Measurements from ENCODE around the gene OR1F1. TPM values are rescaled to one million over a fixed set of nuclear protein-coding genes. Genes with fewer than 3 reads are reported as not detected.

OR1F1 gene
- total RNA-seq, 2 experiments from 2014 or later: not detected

GRCh38 chr16:3144321-3144983 lies 43.6 kb upstream of the OR1F1 start:
- CTCF ChIA-PET: no interaction called here
- TF ChIP-seq CTCF (IDR thresholded peaks at IDR 0.05): no peak

GRCh38 chr16:3145151-3145550 lies 42.9 kb upstream of the OR1F1 start:
- POLR2A ChIA-PET: interaction anchor here (1.0 kb wide), 1 partner anchor 10 kb away, joined by 3 read pairs; the partner anchor contains the start of gene ZNF213
- no peak overlapping the region for H3K27ac Mint-ChIP-seq

More at GRCh38 chr16:3144321-3144983, 43.6 kb upstream of the OR1F1 start:
- Histone ChIP-seq H3K27me3 (ENCODE audit: control insufficient read depth in 1 of 2, insufficient read depth in 2 of 2, low read length in 2 of 2) (no peaks in the 10 kb centered on the region), H3K9me3 (ENCODE audit: control insufficient read depth in 1 of 2, insufficient read depth in 1 of 2, low read length in 2 of 2) (no peaks in the 10 kb centered on the region), H3K4me3 (ENCODE audit: low read length) (no peak overlapping the region), H3K36me3 (ENCODE audit: insufficient read depth, low read length) (peaks cover 22% of the 10 kb centered on the region), H3K4me1 (ENCODE audit: insufficient read depth, low read length) (peaks cover 4% of the 10 kb centered on the region), H3K27ac (ENCODE audit: low read depth in 1 of 2, low read length in 2 of 2) (no peak overlapping the region)
- POLR2A ChIA-PET: interaction anchor here (0.6 kb wide), 1 partner anchor 102 kb away, joined by 4 read pairs; no protein-coding TSS in a partner anchor
- peaks cover 17% of the 10 kb centered on the region for H3K36me3 Mint-ChIP-seq (ENCODE audit: low read depth)
- H3K4me1 Mint-ChIP-seq (ENCODE audit: low read depth): peaks cover 4% of the 10 kb centered on the region
- H3K27ac Mint-ChIP-seq: no peak overlapping the region
- no peaks in the 10 kb centered on the region for H3K27me3 Mint-ChIP-seq
- no peaks in the 10 kb centered on the region for H3K9me3 Mint-ChIP-seq
- intact Hi-C loops (cut with DNase I, micrococcal nuclease): no loop called here
- ATAC-seq (ENCODE audit: poor library complexity) (no peak), DNase-seq (no peak)
- no peak overlapping the region for H3K4me3 Mint-ChIP-seq

GRCh38 chr16:3145660-3146059 lies 42.3 kb upstream of the OR1F1 start:
- Histone ChIP-seq H3K4me1 (ENCODE audit: insufficient read depth, low read length) (peaks cover 15% of the 10 kb centered on the region), H3K9me3 (ENCODE audit: control insufficient read depth in 1 of 2, insufficient read depth in 1 of 2, low read length in 2 of 2) (no peaks in the 10 kb centered on the region), H3K27me3 (ENCODE audit: control insufficient read depth in 1 of 2, insufficient read depth in 2 of 2, low read length in 2 of 2) (no peaks in the 10 kb centered on the region), H3K36me3 (ENCODE audit: insufficient read depth, low read length) (peaks cover 19% of the 10 kb centered on the region), H3K27ac (ENCODE audit: low read depth in 1 of 2, low read length in 2 of 2) (no peak overlapping the region), H3K4me3 (ENCODE audit: low read length) (no peak overlapping the region)
- intact Hi-C loops (cut with DNase I, micrococcal nuclease): no loop called here
- ATAC-seq (ENCODE audit: poor library complexity): no peak
- peaks cover 14% of the 10 kb centered on the region for H3K4me1 Mint-ChIP-seq (ENCODE audit: low read depth)
- peaks cover 20% of the 10 kb centered on the region for H3K36me3 Mint-ChIP-seq (ENCODE audit: low read depth)
- H3K9me3 Mint-ChIP-seq: no peaks in the 10 kb centered on the region
- CTCF ChIA-PET: interaction anchor here (1.3 kb wide), 1 partner anchor 16 kb away, joined by 3 read pairs; no protein-coding TSS in a partner anchor
- peaks cover 7% of the 10 kb centered on the region for H3K27me3 Mint-ChIP-seq
- no peak overlapping the region for H3K4me3 Mint-ChIP-seq
- POLR2A ChIA-PET: interaction anchor here (1.0 kb wide), 1 partner anchor 11 kb away, joined by 3 read pairs; the partner anchor contains the start of gene ZNF213
- TF ChIP-seq CTCF (IDR thresholded peaks at IDR 0.05): no peak
- H3K27ac Mint-ChIP-seq: no peak overlapping the region
- DNase-seq: no peak

More at GRCh38 chr16:3145151-3145550, 42.9 kb upstream of the OR1F1 start:
- no peak for DNase-seq
- Mint-ChIP-seq H3K36me3 (ENCODE audit: low read depth) (peaks cover 16% of the 10 kb centered on the region), H3K9me3 (no peaks in the 10 kb centered on the region), H3K4me3 (no peak overlapping the region), H3K4me1 (ENCODE audit: low read depth) (peaks cover 9% of the 10 kb centered on the region), H3K27me3 (peaks cover 2% of the 10 kb centered on the region)
- peaks cover 21% of the 10 kb centered on the region for H3K36me3 ChIP-seq (ENCODE audit: insufficient read depth, low read length)
- no peaks in the 10 kb centered on the region for H3K27me3 ChIP-seq (ENCODE audit: control insufficient read depth in 1 of 2, insufficient read depth in 2 of 2, low read length in 2 of 2)
- intact Hi-C loops (cut with DNase I, micrococcal nuclease): no loop called here
- H3K9me3 ChIP-seq (ENCODE audit: control insufficient read depth in 1 of 2, insufficient read depth in 1 of 2, low read length in 2 of 2): no peaks in the 10 kb centered on the region
- H3K4me1 ChIP-seq (ENCODE audit: insufficient read depth, low read length): peaks cover 11% of the 10 kb centered on the region
- H3K27ac ChIP-seq (ENCODE audit: low read depth in 1 of 2, low read length in 2 of 2): no peak overlapping the region
- CTCF ChIA-PET: interaction anchor here (1.3 kb wide), 1 partner anchor 16 kb away, joined by 3 read pairs; no protein-coding TSS in a partner anchor
- no peak for ATAC-seq (ENCODE audit: poor library complexity)
- H3K4me3 ChIP-seq (ENCODE audit: low read length): no peak overlapping the region
- no peak for TF ChIP-seq CTCF (IDR thresholded peaks at IDR 0.05)

Measured in CD4-positive, alpha-beta T cell (primary cell).